Measurements from ENCODE around the gene HS3ST5.
"Not testable (repeated sequence)": the region's sequence is repeated elsewhere in the genome, so short reads cannot be mapped to it uniquely, and the experiment has no call there.

HS3ST5 gene

GRCh38 chr6:114280239-114280982 lies 62.4 kb downstream of the HS3ST5 start:
- in situ Hi-C loops (cut with MboI; ENCODE audit: low sequenced_read_pairs): no loop called here

DNA sequence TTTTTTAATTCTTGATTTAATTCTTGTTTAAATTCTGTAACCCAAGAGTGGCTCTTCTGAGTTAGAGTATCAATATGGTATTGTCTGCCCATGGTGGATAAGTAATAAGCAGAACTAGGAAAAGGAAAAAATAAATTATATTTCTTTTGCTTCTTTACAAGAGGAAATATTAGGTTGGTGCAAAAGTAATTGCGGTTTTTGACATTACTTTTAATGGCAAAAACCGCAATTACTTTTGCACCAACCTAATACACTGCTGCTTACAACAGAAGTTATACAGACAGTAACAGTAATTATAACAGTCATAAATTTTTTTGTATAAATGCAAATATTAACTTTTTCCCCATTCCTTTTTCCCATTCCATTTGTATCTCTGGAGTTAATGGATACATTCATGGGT lies 65.6 kb downstream of the HS3ST5 start:
- in situ Hi-C loops (cut with MboI; ENCODE audit: low sequenced_read_pairs): no loop called here

DNA sequence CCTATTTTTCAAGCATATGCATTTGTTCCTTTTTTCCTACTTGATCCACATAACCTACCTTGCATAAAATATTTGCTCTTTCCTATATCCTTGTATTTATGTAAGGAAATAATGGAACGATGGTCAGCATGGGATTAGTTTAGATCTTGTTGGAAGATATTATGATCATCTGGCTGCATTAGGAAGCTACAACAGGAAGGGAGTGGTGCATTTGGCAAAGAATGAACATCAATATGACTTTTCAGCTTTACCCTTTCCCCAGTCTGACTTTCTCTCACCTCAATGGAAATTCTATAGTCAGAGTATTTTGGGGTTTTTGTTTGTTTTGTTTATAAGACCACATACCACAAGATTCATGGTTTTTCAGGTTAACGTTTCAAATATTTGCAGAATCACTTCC lies 66.0 kb downstream of the HS3ST5 start:
- in situ Hi-C loops (cut with MboI; ENCODE audit: low sequenced_read_pairs): no loop called here

GRCh38 chr6:114274836-114275235 lies 68.0 kb downstream of the HS3ST5 start:
- in situ Hi-C loops (cut with MboI; ENCODE audit: low sequenced_read_pairs): no loop called here

GRCh38 chr6:114272582-114272981 lies 70.2 kb downstream of the HS3ST5 start:
- in situ Hi-C loops (cut with MboI; ENCODE audit: low sequenced_read_pairs): no loop called here

GRCh38 chr6:114271405-114271804 lies 71.4 kb downstream of the HS3ST5 start:
- in situ Hi-C loops (cut with MboI; ENCODE audit: low sequenced_read_pairs): no loop called here

GRCh38 chr6:114267897-114268296 lies 74.9 kb downstream of the HS3ST5 start:
- in situ Hi-C loops (cut with MboI; ENCODE audit: low sequenced_read_pairs): no loop called here

DNA sequence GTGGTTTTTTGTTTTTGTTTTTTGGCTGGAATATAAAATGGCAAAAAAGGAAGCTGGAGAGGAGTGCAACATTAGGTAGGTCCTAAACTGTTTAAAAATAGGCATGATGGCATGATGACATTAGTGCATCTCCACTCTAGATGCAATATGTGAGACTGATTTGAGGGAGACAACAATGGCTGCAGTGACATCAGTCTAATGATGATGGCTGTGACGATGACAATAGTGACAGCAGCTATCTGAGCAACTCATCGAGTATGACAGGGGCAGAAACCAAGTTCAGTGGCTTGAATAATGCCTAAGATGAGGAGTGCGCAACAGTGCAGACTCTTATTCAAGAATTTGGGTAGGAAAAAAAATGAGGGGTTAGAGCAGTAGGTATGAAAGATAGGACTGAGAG lies 82.0 kb downstream of the HS3ST5 start:
- in situ Hi-C loops (cut with MboI; ENCODE audit: low sequenced_read_pairs): no loop called here

GRCh38 chr6:114258376-114258775 lies 84.4 kb downstream of the HS3ST5 start:
- in situ Hi-C loops (cut with MboI; ENCODE audit: low sequenced_read_pairs): no loop called here

GRCh38 chr6:114253431-114253830 lies 89.4 kb downstream of the HS3ST5 start:
- in situ Hi-C loops (cut with MboI; ENCODE audit: low sequenced_read_pairs): no loop called here

- in situ Hi-C loops (cut with MboI; ENCODE audit: low sequenced_read_pairs): no loop called here
Observed at GRCh38 chr6:114249522-114249921, 93.3 kb downstream of the HS3ST5 start.

- in situ Hi-C loops (cut with MboI; ENCODE audit: low sequenced_read_pairs): no loop called here
Observed at GRCh38 chr6:114247101-114247500, 95.7 kb downstream of the HS3ST5 start.

DNA sequence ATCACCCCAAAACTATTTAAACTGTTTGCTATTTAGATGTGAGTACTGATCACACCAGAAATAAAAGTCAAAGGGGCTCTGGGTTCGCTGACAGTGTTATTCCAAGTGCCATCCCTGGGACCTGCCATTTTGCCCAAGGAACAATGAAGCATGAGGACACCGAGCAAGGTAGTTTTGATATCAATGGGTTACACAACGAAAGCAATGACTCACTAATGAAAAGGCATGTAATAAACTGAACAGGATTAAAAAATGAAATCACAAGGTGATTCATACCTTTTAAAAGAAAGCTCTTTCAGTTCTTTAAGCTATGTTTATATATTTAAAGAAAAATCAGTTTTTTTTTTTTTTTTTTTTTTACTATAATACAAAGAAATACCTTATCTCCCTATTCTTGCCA lies 102.0 kb downstream of the HS3ST5 start:
- in situ Hi-C loops (cut with MboI; ENCODE audit: low sequenced_read_pairs): no loop called here

- in situ Hi-C loops (cut with MboI; ENCODE audit: low sequenced_read_pairs): no loop called here
Observed at GRCh38 chr6:114228675-114229074, 114.1 kb downstream of the HS3ST5 start.

DNA sequence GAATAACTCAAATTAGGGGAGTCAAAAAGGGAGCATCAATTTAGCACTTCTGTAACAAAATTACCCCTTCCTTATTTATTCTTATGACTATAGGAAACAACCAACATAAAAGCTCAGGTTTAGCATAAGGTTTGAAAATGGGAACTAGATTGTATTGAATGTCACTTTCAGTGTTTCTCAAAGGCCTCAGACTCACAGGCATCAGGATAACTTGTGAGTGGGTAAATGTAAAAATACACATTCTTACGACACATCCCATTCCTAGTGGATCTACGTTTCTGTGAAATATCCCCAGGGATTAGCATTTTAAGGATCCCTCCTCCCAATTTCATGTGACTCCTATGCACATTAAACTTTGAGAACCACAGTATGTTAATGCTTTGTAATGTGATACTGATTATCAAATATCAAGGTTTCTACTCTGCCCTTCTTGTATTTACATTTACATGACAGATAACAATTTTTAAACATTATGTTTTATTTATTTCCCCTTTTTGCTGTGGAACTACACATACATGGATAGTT lies 114.8 kb downstream of the HS3ST5 start:
- in situ Hi-C loops (cut with MboI; ENCODE audit: low sequenced_read_pairs): no loop called here

DNA sequence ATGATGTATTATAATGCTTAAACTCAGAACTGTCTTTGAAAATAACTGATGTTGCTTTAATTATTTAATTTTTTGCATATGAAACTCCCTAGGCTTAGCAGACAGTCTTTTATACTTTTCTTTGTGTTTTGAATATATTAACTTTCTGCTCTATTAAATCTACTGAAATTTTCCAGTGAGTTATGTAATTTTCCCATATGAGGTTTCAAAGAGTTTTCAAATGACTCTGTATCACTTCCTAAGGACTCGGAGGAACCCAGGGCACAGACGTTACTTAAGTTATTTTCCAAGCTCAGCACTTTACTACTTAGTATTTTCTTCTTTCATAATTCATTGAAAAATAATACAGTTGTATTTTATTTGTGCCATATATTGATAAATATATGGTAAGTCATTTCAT lies 122.6 kb downstream of the HS3ST5 start:
- in situ Hi-C loops (cut with MboI; ENCODE audit: low sequenced_read_pairs): no loop called here

DNA sequence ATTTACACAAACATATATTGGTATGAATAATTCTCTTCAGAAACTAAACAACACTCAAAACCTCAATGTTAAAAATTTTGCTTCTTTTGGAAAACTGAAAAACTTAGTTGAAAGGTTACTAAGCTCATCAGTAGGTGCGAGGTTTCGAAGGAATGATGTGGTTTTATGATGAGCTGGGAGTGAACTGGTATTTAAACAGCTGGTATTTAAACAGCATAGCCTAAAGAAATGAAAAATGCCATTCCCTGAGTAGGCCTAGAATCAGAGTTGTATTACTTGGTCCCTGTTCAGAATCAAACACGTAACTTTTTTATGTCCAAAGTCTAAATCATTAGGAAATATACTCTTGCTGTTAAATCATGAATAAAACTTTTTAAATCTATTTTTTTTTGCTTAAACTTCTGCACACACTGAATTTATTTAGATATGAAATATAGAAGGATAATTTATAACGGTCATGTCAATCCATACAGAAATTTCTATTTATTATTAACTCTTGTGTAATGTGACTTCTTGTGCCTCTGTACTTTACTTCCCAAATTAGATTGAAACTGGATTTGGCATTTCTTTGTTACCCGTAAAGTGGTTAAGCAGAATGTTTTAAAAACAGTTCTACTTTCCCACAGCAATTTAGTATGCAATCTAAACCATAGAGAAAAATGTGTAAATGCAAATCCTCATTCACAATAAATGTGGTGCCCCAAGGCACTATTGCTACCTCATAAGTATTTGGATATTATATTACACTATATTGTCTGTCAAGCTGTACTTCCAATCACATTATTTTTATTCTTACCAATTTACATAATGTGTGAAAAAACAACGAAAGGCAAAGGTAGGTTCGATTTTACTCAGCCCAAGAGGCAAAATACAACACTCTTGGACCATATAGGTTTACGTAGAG lies 124.1 kb downstream of the HS3ST5 start:
- in situ Hi-C loops (cut with MboI; ENCODE audit: low sequenced_read_pairs): no loop called here

- in situ Hi-C loops (cut with MboI; ENCODE audit: low sequenced_read_pairs): not testable (repeated sequence)
Observed at GRCh38 chr6:114217996-114218395, 124.8 kb downstream of the HS3ST5 start.

DNA sequence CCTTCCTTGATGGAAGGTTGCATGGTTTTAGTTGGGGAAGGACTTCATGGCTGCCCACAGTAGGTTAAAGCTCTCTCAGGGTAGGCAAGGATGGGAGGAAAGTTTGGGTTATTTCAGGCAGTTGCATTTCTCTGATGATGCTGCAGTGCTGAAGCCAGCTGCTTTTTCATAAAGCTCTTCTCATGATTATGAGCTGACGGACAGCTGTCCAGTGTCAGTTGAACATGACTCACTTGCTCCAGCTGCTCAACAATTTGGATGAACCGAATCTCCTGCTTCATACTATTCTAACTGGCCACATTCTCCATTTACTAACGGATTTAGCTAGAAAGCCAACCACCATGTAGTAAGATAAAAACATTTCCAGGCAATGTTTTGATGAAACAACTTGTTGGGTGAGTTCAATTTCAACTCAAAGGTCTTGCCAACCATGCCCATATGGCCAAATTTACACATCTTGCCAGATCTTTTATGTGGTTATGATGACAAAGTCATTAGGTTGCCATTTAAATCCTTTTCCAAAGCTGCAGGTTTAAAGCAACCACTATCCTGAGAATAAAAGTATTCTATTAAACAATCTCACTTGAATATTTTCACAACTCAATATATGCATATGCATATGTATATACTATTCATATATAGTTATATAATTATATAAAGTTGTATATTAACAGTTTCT lies 125.9 kb downstream of the HS3ST5 start:
- in situ Hi-C loops (cut with MboI; ENCODE audit: low sequenced_read_pairs): no loop called here

DNA sequence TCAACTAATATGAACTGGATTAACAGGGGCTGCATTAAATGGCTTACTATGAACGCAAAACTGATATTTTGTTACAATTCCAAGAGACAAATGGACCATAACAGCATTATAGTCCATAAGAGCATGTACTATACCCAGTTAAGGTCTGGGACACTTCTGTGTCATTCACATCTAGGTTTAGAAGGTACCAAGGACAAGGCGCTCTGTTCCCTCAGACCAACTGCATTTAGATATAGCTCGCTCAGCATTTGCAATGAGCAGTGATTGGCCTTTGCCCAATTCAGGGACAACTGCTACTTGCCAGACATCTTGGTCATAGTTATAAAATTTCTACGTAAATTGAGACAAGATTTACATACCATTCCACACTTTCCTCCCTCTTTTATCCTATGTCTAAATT lies 132.4 kb downstream of the HS3ST5 start:
- in situ Hi-C loops (cut with MboI; ENCODE audit: low sequenced_read_pairs): no loop called here

- in situ Hi-C loops (cut with MboI; ENCODE audit: low sequenced_read_pairs): no loop called here
Observed at GRCh38 chr6:114203460-114203859, 139.4 kb downstream of the HS3ST5 start.
